ENCODE measurements around the gene IRS2.

- TF ChIP-seq EZH2 (IDR thresholded peaks at IDR 0.05): no peak
- TF ChIP-seq POLR2AphosphoS5 (IDR thresholded peaks at IDR 0.05; ENCODE audit: borderline replicate concordance, low read depth, low read length): no peak
- no peak for TF ChIP-seq FOXP2 (optimal IDR thresholded peaks at IDR 0.05; ENCODE audit: control extremely low read depth, extremely low read length, insufficient read depth)
Observed at GRCh38 chr13:109738298-109738746, 48.1 kb downstream of the IRS2 start.
